MCF 10A (cell line): ENCODE data around the gene LMCD1. TPM values are rescaled to one million over a fixed set of nuclear protein-coding genes. Genes with fewer than 3 reads are reported as not detected.

Experiments
- BruUV-seq: library from RNA; stranded (reverse); fragments of 400-500 nt; replicated peaks from 2 replicates; lab custom pipeline; 2021; lab: Mats Ljungman, UMichigan
- CTCF ChIA-PET: fragments of 300-600 bp; sonication (Branson Sonifier 250); formaldehyde crosslinking; extraction: SDS; loops from one replicate; lab custom pipeline; 2021; ENCODE audit warnings: antibody characterized with exemption, inconsistent platforms; lab: Yijun Ruan, JAX
- POLR2A ChIA-PET: fragments of 300-600, 350-650 bp; sonication (Branson Sonifier 250); formaldehyde crosslinking; extraction: SDS; loops from one replicate; lab custom pipeline; 2020; ENCODE audit warnings: antibody characterized with exemption, inconsistent platforms; lab: Yijun Ruan, JAX
- DNase-seq: peaks from one replicate; pipeline ENCODE4 v3.0.0-alpha.2; 2018; ENCODE audit not compliant: unreplicated experiment
- H3K27ac Mint-ChIP-seq: one replicate; pipeline ENCODE4 v1.8.0; 2022; ENCODE audit warnings: mild to moderate bottlenecking, low read depth, mixed read lengths; ENCODE audit not compliant: unreplicated experiment
- H3K27me3 Mint-ChIP-seq: one replicate; pipeline ENCODE4 v1.8.0; 2022; ENCODE audit warnings: mixed read lengths; ENCODE audit not compliant: insufficient read depth, unreplicated experiment
- H3K36me3 Mint-ChIP-seq: one replicate; pipeline ENCODE4 v1.8.0; 2022; ENCODE audit warnings: mild to moderate bottlenecking, moderate library complexity, mixed read lengths; ENCODE audit not compliant: insufficient read depth, unreplicated experiment
- H3K4me1 Mint-ChIP-seq: one replicate; pipeline ENCODE4 v1.8.0; 2022; ENCODE audit warnings: mixed read lengths; ENCODE audit not compliant: insufficient read depth, unreplicated experiment
- H3K4me3 Mint-ChIP-seq: one replicate; pipeline ENCODE4 v1.8.0; 2022; ENCODE audit warnings: mild to moderate bottlenecking, moderate library complexity, mixed read lengths; ENCODE audit not compliant: unreplicated experiment
- H3K9me3 Mint-ChIP-seq: one replicate; pipeline ENCODE4 v1.8.0; 2022; ENCODE audit warnings: mixed read lengths; ENCODE audit not compliant: unreplicated experiment
- intact Hi-C: fragments of 100-400 bp; cut with micrococcal nuclease; formaldehyde crosslinking; loops from 2 replicates; pipeline ENCODE4 v1.14.1; 2022
- total RNA-seq: library from RNA; stranded (reverse); gene quantifications from 2 replicates; pipeline ENCODE4 v1.2.3, GENCODE V29; 2022
- TF ChIP-seq, protein P1 (sequence below): fragments of 200-600 bp; IDR thresholded peaks from one replicate; pipeline ENCODE4 v1.8.0; 2022; ENCODE audit warnings: antibody characterized with exemption, mild to moderate bottlenecking; ENCODE audit not compliant: unreplicated experiment

LMCD1 gene
- total RNA-seq, 1 experiment from 2014 or later: 0.63 TPM

DNA sequence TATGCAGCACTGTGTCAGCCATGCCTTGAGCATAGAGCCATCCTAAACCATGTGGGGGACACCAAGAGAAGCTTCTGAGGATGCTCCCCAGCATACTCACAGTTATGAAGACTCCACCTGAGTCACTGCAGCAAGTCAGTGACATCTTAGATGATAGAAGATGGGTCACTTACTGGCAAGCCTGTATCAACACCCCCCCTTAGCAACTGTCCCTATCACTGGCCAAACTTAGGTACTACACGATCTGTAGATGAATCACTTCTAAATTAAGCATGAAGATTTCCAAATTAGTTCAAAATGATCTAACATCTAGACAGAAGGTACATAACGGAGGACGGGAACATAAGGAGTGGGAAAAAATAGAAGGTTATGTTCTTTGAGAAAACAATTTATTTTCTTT lies 13.2 kb upstream of the LMCD1 start:
- Mint-ChIP-seq H3K27me3 (no peaks in the 10 kb centered on the region), H3K4me3 (no peak overlapping the region), H3K36me3 (no peaks in the 10 kb centered on the region), H3K27ac (no peak overlapping the region), H3K4me1 (peaks cover 46% of the 10 kb centered on the region), H3K9me3 (peaks cover 8% of the 10 kb centered on the region)
- intact Hi-C loops: no loop called here
- BruUV-seq: no TSS peak
- TF ChIP-seq, protein P1, sequence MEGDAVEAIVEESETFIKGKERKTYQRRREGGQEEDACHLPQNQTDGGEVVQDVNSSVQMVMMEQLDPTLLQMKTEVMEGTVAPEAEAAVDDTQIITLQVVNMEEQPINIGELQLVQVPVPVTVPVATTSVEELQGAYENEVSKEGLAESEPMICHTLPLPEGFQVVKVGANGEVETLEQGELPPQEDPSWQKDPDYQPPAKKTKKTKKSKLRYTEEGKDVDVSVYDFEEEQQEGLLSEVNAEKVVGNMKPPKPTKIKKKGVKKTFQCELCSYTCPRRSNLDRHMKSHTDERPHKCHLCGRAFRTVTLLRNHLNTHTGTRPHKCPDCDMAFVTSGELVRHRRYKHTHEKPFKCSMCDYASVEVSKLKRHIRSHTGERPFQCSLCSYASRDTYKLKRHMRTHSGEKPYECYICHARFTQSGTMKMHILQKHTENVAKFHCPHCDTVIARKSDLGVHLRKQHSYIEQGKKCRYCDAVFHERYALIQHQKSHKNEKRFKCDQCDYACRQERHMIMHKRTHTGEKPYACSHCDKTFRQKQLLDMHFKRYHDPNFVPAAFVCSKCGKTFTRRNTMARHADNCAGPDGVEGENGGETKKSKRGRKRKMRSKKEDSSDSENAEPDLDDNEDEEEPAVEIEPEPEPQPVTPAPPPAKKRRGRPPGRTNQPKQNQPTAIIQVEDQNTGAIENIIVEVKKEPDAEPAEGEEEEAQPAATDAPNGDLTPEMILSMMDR: no peak
- ChIA-PET POLR2A (no interaction called here), CTCF (interaction anchor here (0.6 kb wide), 1 partner anchor 44 kb away, joined by 3 read pairs; no protein-coding TSS in a partner anchor)
- no peak for DNase-seq

DNA sequence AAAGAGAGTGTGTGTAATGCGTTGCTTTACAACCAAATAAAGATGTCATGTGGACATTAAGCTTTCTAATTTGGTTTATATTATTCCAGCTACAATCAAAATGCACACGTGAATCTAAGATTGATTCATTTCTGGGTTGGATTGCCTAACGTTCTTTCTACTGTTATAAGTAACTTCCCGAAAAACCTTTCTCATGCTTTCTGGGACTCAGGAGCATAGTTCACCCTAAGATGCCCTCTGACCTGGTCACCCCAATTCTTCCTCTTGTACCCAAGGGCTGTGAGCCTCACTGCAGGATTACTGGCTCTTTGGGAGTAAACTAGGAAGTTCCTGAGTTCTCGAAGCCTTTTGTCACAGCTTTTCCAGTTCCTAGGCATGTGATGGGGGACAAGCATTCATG lies 12.7 kb upstream of the LMCD1 start:
- no peaks in the 10 kb centered on the region for H3K36me3 Mint-ChIP-seq
- no peak overlapping the region for H3K4me3 Mint-ChIP-seq
- intact Hi-C loops: no loop called here
- TF ChIP-seq, protein P1: no peak
- H3K27me3 Mint-ChIP-seq: no peaks in the 10 kb centered on the region
- H3K27ac Mint-ChIP-seq: no peak overlapping the region
- H3K9me3 Mint-ChIP-seq: peaks cover 8% of the 10 kb centered on the region
- peaks cover 44% of the 10 kb centered on the region for H3K4me1 Mint-ChIP-seq
- no TSS peak for BruUV-seq
- ChIA-PET CTCF (interaction anchor here (0.6 kb wide), 1 partner anchor 43 kb away, joined by 3 read pairs; no protein-coding TSS in a partner anchor), POLR2A (no interaction called here)
- DNase-seq: no peak

DNA sequence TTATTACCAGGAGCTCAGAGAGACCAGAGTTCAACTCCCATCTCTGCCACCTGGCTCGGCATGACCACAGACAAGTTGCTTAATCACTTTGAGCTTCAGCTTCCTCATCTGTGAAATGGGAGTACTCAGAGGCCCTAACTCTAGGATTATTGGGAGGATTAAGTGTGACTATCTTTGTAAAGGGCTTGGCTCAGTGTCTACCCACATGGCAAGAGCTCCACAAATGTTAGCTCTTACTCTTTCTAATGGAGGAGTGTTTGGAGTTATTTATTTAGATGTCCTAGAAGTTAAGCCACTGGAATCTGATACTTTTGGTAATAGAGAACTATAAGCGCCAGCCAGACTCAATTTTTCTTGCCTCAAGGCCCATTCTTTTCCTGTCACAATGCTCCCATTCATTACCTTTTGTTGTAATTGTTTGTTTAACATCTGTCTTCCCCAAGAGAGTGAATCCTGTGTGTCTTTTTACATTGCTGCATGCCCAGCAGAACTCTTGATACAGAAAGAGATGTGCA lies 12.3 kb upstream of the LMCD1 start:
- H3K4me3 Mint-ChIP-seq: no peak overlapping the region
- intact Hi-C loops: no loop called here
- TF ChIP-seq, protein P1: no peak
- ChIA-PET POLR2A (no interaction called here), CTCF (interaction anchor here (0.6 kb wide), 1 partner anchor 43 kb away, joined by 3 read pairs; no protein-coding TSS in a partner anchor)
- H3K9me3 Mint-ChIP-seq: peaks cover 8% of the 10 kb centered on the region
- peaks cover 40% of the 10 kb centered on the region for H3K4me1 Mint-ChIP-seq
- H3K27me3 Mint-ChIP-seq: no peaks in the 10 kb centered on the region
- no peaks in the 10 kb centered on the region for H3K36me3 Mint-ChIP-seq
- no peak for DNase-seq
- no TSS peak for BruUV-seq
- H3K27ac Mint-ChIP-seq: no peak overlapping the region

DNA sequence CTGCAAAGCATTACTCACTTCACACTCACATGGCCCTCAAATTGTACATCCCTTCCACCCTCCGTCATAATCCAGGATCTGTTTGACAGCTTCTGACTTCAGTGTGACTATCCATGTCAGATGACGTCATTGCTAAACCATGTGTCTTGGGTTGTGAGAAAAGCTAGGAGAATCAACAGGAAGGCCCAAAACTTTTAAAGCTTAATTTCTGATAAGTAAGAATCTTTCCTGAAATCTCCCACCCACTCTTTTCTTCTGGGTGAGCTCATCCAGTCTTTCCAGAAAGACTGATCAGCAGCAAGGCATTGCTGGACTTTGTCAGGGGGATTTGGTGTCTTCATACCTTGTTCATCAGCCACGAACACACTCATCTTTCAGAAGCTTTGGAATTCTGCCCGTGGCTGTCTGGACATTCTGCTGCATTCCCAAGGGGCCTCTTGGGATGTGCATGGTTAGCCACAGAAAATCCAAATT lies 11.5 kb upstream of the LMCD1 start:
- BruUV-seq: no TSS peak
- H3K4me1 Mint-ChIP-seq: peaks cover 33% of the 10 kb centered on the region
- POLR2A ChIA-PET: no interaction called here
- no peak overlapping the region for H3K27ac Mint-ChIP-seq
- CTCF ChIA-PET: interaction anchor here (1.1 kb wide), 1 partner anchor 16 kb away, joined by 3 read pairs; no protein-coding TSS in a partner anchor
- intact Hi-C loops: loop anchor here (1.0 kb wide), 1 partner anchor 11 kb away; the partner anchor contains the start of gene LMCD1
- peaks cover under 1% of the 10 kb centered on the region for H3K9me3 Mint-ChIP-seq
- H3K4me3 Mint-ChIP-seq: no peak overlapping the region
- peak; percentile 61 for DNase-seq
- TF ChIP-seq, protein P1: no peak
- no peaks in the 10 kb centered on the region for H3K36me3 Mint-ChIP-seq
- no peaks in the 10 kb centered on the region for H3K27me3 Mint-ChIP-seq
